A549 (cell line): ENCODE measurements around the gene VPS54. TPM values are rescaled to one million over a fixed set of nuclear protein-coding genes. Genes with fewer than 3 reads are reported as not detected.

Experiments
- ATAC-seq, 2 experiments: fragments of 200-7000 bp in 1 of 2; fragments of >200 bp in 1 of 2; cut with Nextera tagmentation in 1 of 2; cut with Tn5 transposase in 1 of 2; 3 replicates each; pipeline versions ENCODE4 v1.8.0 to v1.9.1; 2018 to 2020; ENCODE audit warnings: mild to moderate bottlenecking in 1 of 2, moderate library complexity in 1 of 2
- CTCF ChIA-PET: fragments of 300-600 bp; sonication (Branson Sonifier 250); formaldehyde crosslinking; extraction: SDS; loops from one replicate; lab custom pipeline; 2021; ENCODE audit warnings: antibody characterized with exemption, inconsistent platforms; lab: Yijun Ruan, JAX
- POLR2A ChIA-PET: fragments of 350-600 bp; formaldehyde crosslinking; extraction: SDS; loops from one replicate; lab custom pipeline; 2021; ENCODE audit warnings: antibody characterized with exemption, inconsistent platforms; lab: Yijun Ruan, JAX
- DNase-seq, 2 experiments: peaks; one replicate each; pipeline versions ENCODE4 v3.0.0 to v3.0.0-alpha.2; 2011 to 2016; ENCODE audit warnings: low read depth in 1 of 2, low spot score in 1 of 2
- FAIRE-seq: peaks from 2 replicates; lab custom pipeline; 2011; peaks lifted over from hg19 to GRCh38; lab: Jason Lieb, UNC
- H3K27ac ChIP-seq, 2 experiments: fragments of >200 bp; sonication (Bioruptor Twin); formaldehyde crosslinking; 3 replicates each; pipeline ENCODE4 v1.5.1; 2016 to 2017
- H3K4me1 ChIP-seq: fragments of >200 bp; sonication (Bioruptor Twin); formaldehyde crosslinking; 3 replicates; pipeline ENCODE4 v1.6.1; 2016
- H3K4me2 ChIP-seq: fragments of >200 bp; sonication (Bioruptor Twin); formaldehyde crosslinking; 3 replicates; pipeline ENCODE4 v1.6.1; 2016
- H3K4me3 ChIP-seq: fragments of >200 bp; sonication (Bioruptor Twin); formaldehyde crosslinking; 3 replicates; pipeline ENCODE4 v1.5.1; 2016
- H3K9me3 ChIP-seq: fragments of >200 bp; sonication (Bioruptor Twin); formaldehyde crosslinking; 3 replicates; pipeline ENCODE4 v1.6.1; 2016
- CBX2 ChIP-seq: fragments of 200-600 bp; sonication (generic); IDR thresholded peaks from 2 replicates; pipeline ENCODE4 v1.6.1; 2016; ENCODE audit warnings: low read depth, mild to moderate bottlenecking, borderline replicate concordance
- CEBPB ChIP-seq, 2 experiments: fragments of >200 bp in 1 of 2; sonication (Bioruptor Twin) in 1 of 2; formaldehyde crosslinking in 1 of 2; IDR thresholded peaks; 2 replicates each; pipeline ENCODE4 v1.6.1; 2012 to 2016
- CHD4 ChIP-seq: fragments of 200-600 bp; sonication (generic); IDR thresholded peaks from 2 replicates; pipeline ENCODE4 v1.6.1; 2016; ENCODE audit warnings: antibody characterized with exemption, mild to moderate bottlenecking, borderline replicate concordance
- EHF ChIP-seq: fragments of 250-450 bp; sonication (Bioruptor Pico); IDR thresholded peaks from 2 replicates; pipeline ENCODE4 v1.5.0; 2020; ENCODE audit warnings: mild to moderate bottlenecking
- ESRRA ChIP-seq: fragments of 150-350 bp; IDR thresholded peaks from 2 replicates; pipeline ENCODE4 v1.6.1; 2014; ENCODE audit warnings: mild to moderate bottlenecking, low read length, borderline replicate concordance
- HOXB13 ChIP-seq: fragments of 250-450 bp; sonication (Bioruptor Pico); IDR thresholded peaks from 2 replicates; pipeline ENCODE4 v1.5.0; 2020; ENCODE audit warnings: low read depth, mild to moderate bottlenecking, moderate library complexity
- HOXB5 ChIP-seq: fragments of 250-450 bp; sonication (Bioruptor Pico); IDR thresholded peaks from 2 replicates; pipeline ENCODE4 v1.5.0; 2020; ENCODE audit warnings: mild to moderate bottlenecking, moderate library complexity
- KDM1A ChIP-seq: fragments of 200-600 bp; sonication (generic); IDR thresholded peaks from 2 replicates; pipeline ENCODE4 v1.6.1; 2016; ENCODE audit warnings: low read depth, mild to moderate bottlenecking
- KDM5A ChIP-seq: fragments of 200-600 bp; sonication (generic); IDR thresholded peaks from 2 replicates; pipeline ENCODE4 v1.6.1; 2016; ENCODE audit warnings: antibody characterized with exemption, mild to moderate bottlenecking
- MAFK ChIP-seq: fragments of 450-650 bp; IDR thresholded peaks from 2 replicates; pipeline ENCODE4 v1.6.1; 2014; ENCODE audit not compliant: partially characterized antibody
- RARB ChIP-seq: fragments of 250-450 bp; sonication (Bioruptor Pico); IDR thresholded peaks from 2 replicates; pipeline ENCODE4 v1.8.0; 2021; ENCODE audit warnings: mild to moderate bottlenecking, moderate library complexity
- SREBF2 ChIP-seq: fragments of 450-650 bp; IDR thresholded peaks from 2 replicates; pipeline ENCODE4 v1.6.1; 2014; ENCODE audit warnings: mild to moderate bottlenecking, moderate library complexity
- ZNF302 ChIP-seq: fragments of 250-450 bp; sonication (Bioruptor Pico); IDR thresholded peaks from 2 replicates; pipeline ENCODE4 v1.9.0; 2021; ENCODE audit warnings: inconsistent platforms, mild to moderate bottlenecking, moderate library complexity
- WGBS: methylation state at CpG from one replicate; pipeline ENCODE4 v1.1.6; 2017; ENCODE audit errors: missing lambda C conversion rate; 5-methylcytosine and 5-hydroxymethylcytosine counted together
- polyA plus RNA-seq, 4 experiments: library from polyadenylated mRNA; depleted of rRNA in 3 of 4; stranded (reverse); fragments of >200 nt; fragmentation: RNase III in 1 of 4; extraction: RNeasy Plus Mini Kit Qiagen cat#74134 plus additional on column Dnase treatment in 1 of 4; gene quantifications; 2 replicates in 3 of 4; 3 replicates in 1 of 4; pipeline ENCODE4 v1.2.3, GENCODE V29; 2011 to 2017
- TF ChIP-seq, protein P1 (sequence below): fragments of >200 bp; sonication (Bioruptor Twin); formaldehyde crosslinking; IDR thresholded peaks from 3 replicates; pipeline ENCODE4 v1.5.1; 2016
- TF ChIP-seq, protein P2 (sequence below): fragments of 250-450 bp; sonication (Bioruptor Pico); IDR thresholded peaks from 2 replicates; pipeline ENCODE4 v1.5.0; 2020; ENCODE audit warnings: low read depth, mild to moderate bottlenecking, moderate library complexity
- TF ChIP-seq, protein P3 (sequence below): IDR thresholded peaks from 2 replicates; pipeline ENCODE4 v1.6.1; 2012; ENCODE audit warnings: low read depth, borderline replicate concordance
- TF ChIP-seq, protein P4 (sequence below): fragments of 150-350 bp; IDR thresholded peaks from 2 replicates; pipeline ENCODE4 v1.6.1; 2014; ENCODE audit warnings: low read depth, mild to moderate bottlenecking, low read length

Gene VPS54
- polyA plus RNA-seq, 2 of the 4 experiments (the other 2 are of a cell fraction): 15.0 to 32.5 TPM

DNA sequence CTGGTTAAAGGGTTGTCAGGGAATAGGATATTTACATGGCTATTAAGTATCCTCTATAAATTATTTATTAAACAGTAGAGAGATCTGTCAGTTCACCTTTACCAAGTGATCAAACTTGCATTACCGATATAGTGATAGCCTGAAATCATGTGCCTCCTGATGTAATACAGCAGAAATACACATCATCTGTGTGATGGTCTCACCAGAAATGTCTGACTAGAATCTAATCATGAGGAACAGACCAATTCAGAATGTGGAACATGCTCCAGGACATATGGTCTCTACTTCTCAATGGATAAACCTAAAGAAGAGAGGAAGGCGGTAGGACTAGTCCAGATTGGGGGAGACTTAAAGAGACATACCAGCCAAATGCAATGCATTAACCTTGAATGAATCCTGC, 6.2 kb downstream of the VPS54 start:
- H3K9me3 ChIP-seq: no peaks in the 10 kb centered on the region
- POLR2A ChIA-PET: no interaction called here
- 90% methylated on average over 2 of the region's 2 CpGs for WGBS
- H3K4me1 ChIP-seq: peaks cover 23% of the 10 kb centered on the region
- DNase-seq (no peak), FAIRE-seq (no peak), ATAC-seq (no peak)
- no peak overlapping the region for H3K4me2 ChIP-seq
- no peak for TF ChIP-seq KDM1A
- TF ChIP-seq KDM5A: no peak
- TF ChIP-seq, protein P1, sequence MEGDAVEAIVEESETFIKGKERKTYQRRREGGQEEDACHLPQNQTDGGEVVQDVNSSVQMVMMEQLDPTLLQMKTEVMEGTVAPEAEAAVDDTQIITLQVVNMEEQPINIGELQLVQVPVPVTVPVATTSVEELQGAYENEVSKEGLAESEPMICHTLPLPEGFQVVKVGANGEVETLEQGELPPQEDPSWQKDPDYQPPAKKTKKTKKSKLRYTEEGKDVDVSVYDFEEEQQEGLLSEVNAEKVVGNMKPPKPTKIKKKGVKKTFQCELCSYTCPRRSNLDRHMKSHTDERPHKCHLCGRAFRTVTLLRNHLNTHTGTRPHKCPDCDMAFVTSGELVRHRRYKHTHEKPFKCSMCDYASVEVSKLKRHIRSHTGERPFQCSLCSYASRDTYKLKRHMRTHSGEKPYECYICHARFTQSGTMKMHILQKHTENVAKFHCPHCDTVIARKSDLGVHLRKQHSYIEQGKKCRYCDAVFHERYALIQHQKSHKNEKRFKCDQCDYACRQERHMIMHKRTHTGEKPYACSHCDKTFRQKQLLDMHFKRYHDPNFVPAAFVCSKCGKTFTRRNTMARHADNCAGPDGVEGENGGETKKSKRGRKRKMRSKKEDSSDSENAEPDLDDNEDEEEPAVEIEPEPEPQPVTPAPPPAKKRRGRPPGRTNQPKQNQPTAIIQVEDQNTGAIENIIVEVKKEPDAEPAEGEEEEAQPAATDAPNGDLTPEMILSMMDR: no peak
- TF ChIP-seq SREBF2: no peak
- no peak for TF ChIP-seq ESRRA
- TF ChIP-seq RARB: no peak
- no peak for TF ChIP-seq CHD4
- no peak for TF ChIP-seq ZNF302 (CRISPR knock-in tag)
- TF ChIP-seq EHF (CRISPR knock-in tag): no peak
- TF ChIP-seq, protein P2, sequence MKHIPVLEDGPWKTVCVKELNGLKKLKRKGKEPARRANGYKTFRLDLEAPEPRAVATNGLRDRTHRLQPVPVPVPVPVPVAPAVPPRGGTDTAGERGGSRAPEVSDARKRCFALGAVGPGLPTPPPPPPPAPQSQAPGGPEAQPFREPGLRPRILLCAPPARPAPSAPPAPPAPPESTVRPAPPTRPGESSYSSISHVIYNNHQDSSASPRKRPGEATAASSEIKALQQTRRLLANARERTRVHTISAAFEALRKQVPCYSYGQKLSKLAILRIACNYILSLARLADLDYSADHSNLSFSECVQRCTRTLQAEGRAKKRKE (CRISPR knock-in tag): no peak
- TF ChIP-seq, protein P3, sequence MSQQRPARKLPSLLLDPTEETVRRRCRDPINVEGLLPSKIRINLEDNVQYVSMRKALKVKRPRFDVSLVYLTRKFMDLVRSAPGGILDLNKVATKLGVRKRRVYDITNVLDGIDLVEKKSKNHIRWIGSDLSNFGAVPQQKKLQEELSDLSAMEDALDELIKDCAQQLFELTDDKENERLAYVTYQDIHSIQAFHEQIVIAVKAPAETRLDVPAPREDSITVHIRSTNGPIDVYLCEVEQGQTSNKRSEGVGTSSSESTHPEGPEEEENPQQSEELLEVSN: no peak
- no peak for TF ChIP-seq HOXB13
- TF ChIP-seq HOXB5: no peak
- TF ChIP-seq, protein P4, sequence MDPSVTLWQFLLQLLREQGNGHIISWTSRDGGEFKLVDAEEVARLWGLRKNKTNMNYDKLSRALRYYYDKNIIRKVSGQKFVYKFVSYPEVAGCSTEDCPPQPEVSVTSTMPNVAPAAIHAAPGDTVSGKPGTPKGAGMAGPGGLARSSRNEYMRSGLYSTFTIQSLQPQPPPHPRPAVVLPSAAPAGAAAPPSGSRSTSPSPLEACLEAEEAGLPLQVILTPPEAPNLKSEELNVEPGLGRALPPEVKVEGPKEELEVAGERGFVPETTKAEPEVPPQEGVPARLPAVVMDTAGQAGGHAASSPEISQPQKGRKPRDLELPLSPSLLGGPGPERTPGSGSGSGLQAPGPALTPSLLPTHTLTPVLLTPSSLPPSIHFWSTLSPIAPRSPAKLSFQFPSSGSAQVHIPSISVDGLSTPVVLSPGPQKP: no peak
- H3K27ac ChIP-seq: no peak overlapping the region
- no peak overlapping the region for H3K4me3 ChIP-seq
- CTCF ChIA-PET: interaction anchor here (1.1 kb wide), 1 partner anchor 313 kb away, joined by 3 read pairs; no protein-coding TSS in a partner anchor

DNA sequence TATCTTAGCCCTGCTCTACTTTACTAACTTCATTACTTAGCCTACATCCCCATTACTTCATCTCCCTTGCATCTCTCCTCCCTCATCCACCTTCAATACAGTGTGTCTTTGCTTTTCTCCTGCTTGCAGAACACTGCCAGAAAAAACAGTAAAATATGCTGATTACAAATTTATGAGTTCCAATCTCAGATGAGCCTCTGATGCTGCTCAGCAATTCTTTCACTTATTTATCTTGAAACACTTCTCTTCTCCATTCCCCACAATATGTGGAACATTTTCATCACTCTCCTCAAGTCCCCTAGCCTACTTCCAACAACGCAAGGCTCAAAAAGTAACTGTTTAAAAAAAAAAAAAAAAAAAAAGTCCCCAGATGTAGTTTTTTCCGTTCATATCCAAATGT, 7.1 kb downstream of the VPS54 start:
- peaks cover 20% of the 10 kb centered on the region for H3K4me1 ChIP-seq
- no peak for FAIRE-seq
- POLR2A ChIA-PET: no interaction called here
- no peak for TF ChIP-seq EHF (CRISPR knock-in tag)
- peak; percentile 6 for TF ChIP-seq MAFK
- DNase-seq: no peak
- CTCF ChIA-PET: interaction anchor here (0.6 kb wide), 1 partner anchor 50 kb away, joined by 3 read pairs; no protein-coding TSS in a partner anchor
- ATAC-seq: no peak
- WGBS: 97% methylated on average over 2 of the region's 2 CpGs
- H3K27ac ChIP-seq: no peak overlapping the region
- no peak overlapping the region for H3K4me2 ChIP-seq
- no peak overlapping the region for H3K4me3 ChIP-seq
- no peaks in the 10 kb centered on the region for H3K9me3 ChIP-seq

DNA sequence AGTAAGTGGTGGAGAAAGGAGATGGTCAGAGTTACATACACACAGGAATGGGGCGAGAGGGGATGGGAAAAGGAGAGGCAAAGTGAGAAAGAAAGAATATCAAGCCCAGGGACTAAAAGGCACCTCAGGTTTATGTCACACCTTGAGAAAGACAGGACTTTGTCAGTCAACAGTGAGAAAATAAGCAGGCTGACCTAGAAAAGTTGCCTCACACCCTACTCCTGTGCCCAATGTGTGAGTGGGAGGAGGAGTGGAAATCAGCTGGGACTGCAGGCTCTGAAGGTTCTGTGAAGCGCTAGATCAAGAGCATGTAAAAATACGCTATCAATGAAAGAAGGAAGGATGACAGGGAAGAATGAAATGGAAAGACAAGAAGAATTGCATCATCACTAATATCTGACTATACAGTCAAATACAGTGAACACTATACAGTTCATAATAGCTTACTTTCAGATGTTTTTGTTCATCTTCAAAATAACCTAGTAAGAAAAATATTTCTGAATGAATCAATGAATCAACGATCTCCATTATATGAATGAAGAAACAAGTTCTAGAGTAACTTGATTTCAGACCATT, 10.7 kb downstream of the VPS54 start:
- Histone ChIP-seq H3K4me2 (no peak overlapping the region), H3K4me1 (0 out of 3 replicates have a peak, but pooled peaks cover 4% of the 10 kb centered on the region), H3K9me3 (no peaks in the 10 kb centered on the region), H3K27ac (no peak overlapping the region), H3K4me3 (no peak overlapping the region)
- POLR2A ChIA-PET: interaction anchor here (1.3 kb wide), 1 partner anchor 10 kb away, joined by 3 read pairs; no protein-coding TSS in a partner anchor
- DNase-seq (no peak), ATAC-seq (no peak; a peak in 1 of 6 replicates), FAIRE-seq (peak; percentile 49)
- TF ChIP-seq CBX2: no peak
- TF ChIP-seq CEBPB (IDR thresholded peaks at IDR 0.05): 0 out of 4 replicates have a peak, but pooled peaks of 1 of the 2 experiments have one; percentile 27
- CTCF ChIA-PET: no interaction called here
- WGBS: 91% methylated on average over 4 of the region's 4 CpGs
